Measurements from ENCODE around the gene SYK.

SYK gene

DNA sequence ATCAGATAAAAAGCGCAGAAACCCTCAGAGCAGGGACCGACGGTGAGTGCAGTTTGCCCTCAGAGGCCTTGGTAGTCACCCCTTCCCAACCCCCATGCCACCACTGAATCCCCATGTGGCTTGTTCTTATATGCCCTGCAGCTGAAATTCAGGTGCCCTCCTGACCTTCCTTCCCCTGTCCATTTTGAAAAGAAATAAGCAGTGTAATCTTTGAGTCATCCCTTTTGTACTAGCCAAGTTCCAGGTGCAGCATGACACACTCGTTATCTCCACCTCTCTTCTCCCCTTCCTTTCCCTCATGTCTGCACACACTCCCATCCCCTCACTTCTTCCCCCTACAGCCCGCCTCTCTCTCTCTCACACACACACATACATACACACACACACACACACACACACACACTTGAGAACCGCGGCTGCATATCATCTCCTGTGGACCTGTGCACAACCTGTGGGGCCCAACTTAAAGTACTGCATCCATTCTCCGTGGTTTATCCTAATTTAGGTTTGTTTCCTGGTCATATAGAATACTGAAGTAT lies 53.1 kb downstream of the SYK start:
- no peak for DNase-seq

DNA sequence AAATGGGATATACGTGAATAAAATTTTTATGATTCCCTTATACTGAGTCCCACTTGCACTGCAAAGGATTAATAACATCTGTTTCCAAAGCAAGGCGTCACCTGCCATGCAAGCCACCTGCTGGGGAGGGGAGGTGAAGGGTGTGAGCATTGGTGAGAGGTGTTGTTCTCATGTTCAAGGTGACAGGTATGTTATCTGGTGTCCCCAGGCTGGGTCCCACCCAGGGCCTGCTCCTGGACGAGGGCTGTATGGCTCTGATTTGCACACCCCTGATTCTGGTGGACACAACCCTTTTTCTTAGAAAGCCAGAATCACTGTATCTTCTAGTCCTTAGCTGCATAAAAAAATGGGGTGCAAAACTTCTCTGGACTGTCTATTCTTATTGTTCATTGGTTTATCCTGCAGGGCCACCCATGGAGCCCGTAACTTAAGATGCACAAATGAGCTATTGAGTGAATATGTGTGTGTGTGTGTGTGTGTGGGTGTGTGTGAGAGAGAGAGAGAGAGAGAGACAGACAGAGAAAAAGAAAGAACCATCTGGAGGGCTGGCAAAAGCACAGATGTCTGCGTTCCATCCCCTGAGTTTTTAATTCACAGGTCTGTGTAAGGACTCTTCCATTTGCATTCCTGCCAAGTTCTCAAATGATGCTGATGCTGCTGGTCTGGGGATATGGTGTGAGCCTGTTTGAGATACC lies 53.7 kb downstream of the SYK start:
- DNase-seq, result no peak

DNA sequence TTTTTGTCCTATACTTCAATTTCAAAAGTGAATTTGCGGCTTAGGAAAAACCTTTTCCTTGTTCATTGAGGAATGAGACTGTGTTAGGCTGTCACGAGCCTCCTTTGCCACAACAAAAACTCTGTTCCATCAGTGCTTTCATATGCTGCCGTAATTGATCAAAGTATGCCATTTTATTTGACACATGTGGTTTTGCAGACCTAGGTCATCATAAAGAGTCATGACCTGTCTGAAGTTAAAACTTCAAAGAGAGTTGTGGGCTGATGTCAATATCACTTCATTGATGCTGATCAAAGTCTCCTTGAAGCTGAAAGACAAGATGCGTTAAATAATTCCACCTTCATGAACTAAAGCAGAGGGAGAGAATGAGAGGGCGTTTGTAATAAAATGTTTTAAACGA lies 55.5 kb downstream of the SYK start:
- peak; percentile 4 for DNase-seq

DNA sequence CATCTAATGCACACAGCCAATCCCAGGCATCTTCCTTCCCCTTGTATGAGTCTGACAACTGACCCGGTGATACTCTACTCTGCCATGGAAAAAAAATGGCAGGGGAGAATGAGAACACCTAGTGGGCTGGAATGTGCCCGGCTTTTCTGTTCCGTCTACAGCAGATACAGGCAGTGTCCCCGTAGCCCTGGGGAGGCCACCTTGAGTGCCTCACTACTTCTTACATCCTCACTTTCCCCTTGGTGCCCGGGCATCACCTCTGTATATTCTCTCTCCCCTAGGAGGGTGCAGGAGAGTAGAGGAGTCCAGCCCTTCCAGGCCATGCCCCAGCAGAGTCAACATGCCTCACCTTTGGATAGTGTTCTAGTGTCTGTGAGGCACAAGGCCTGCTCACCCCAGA lies 56.2 kb downstream of the SYK start:
- no peak for DNase-seq

DNA sequence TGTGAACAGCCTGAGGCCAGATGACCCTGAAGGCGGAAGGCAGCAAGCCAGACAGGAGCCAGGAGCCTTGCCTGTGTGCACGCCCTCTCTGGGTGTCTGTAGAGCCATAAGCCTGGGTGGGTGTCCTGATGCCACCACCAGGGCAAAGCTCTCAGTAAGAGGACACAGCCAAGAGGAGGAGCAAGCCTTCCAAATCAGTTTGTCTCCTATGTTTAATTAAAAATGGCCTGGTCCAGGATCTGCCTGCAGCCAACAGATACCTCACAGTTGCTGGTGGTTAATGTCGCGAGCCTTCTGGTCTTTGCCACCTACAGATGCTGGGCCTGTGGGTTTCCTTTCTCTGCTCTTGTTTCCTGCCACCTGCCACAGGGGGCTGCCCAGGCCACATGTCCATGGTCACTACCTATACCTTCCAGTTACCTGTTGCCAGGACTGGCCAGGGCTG lies 56.9 kb downstream of the SYK start:
- no peak for DNase-seq

DNA sequence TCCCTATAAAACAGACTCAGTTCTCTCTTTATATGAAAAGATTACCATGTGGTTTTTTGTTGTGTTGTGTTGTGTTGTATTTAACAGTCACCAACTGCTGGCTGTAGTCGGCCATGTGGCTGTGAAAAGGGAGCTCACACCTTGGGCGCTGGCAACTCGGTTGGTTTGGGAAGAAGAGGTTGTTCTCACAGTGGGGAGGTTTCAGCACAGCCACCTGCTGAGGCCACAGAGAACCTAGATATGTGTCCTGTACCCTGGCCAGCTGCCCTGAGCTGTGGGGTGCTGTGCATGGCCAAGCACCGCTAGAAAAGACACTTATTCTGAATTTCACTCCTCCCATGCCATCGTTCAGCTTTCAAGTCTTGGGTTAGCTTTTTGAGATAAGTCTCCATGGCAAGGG lies 58.8 kb downstream of the SYK start:
- no peak for DNase-seq

DNA sequence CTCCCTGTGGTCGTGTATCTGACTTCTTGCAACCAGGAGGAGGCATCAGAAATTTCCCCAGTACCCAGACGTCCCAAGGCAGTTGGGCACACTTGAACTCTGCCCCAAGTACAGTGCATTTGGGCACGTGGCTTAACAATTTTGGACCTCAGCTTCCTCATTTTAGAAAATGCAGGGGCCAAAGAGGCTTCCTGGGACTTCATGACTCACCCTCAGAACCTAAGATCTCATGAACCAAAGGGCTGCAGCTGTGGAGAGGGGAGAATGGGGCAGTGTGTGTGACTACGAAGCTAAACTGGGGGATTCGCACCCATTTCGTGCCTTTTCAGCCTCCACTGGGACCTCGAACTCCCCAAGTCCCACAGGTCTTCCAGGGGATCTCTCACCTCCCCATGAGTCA lies 59.2 kb downstream of the SYK start:
- no peak for DNase-seq

DNA sequence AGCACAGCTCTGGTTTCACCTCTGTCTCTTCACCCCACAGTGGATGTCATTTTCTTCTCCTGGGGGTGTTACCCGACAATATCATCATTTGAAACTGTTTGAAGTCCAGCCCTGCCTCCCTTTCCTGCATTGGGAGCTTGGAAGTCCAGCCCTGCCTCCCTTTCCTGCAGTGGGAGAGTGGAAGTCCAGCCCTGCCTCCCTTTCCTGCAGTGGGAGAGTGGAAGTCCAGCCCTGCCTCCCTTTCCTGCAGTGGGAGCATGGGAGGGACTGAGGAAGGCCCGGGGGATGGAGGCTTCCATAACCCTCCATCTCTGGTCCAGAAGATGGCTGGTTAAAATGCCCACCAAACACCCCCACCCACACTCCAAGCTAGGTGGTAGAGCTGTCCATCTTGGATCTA lies 59.8 kb downstream of the SYK start:
- no peak for DNase-seq

DNA sequence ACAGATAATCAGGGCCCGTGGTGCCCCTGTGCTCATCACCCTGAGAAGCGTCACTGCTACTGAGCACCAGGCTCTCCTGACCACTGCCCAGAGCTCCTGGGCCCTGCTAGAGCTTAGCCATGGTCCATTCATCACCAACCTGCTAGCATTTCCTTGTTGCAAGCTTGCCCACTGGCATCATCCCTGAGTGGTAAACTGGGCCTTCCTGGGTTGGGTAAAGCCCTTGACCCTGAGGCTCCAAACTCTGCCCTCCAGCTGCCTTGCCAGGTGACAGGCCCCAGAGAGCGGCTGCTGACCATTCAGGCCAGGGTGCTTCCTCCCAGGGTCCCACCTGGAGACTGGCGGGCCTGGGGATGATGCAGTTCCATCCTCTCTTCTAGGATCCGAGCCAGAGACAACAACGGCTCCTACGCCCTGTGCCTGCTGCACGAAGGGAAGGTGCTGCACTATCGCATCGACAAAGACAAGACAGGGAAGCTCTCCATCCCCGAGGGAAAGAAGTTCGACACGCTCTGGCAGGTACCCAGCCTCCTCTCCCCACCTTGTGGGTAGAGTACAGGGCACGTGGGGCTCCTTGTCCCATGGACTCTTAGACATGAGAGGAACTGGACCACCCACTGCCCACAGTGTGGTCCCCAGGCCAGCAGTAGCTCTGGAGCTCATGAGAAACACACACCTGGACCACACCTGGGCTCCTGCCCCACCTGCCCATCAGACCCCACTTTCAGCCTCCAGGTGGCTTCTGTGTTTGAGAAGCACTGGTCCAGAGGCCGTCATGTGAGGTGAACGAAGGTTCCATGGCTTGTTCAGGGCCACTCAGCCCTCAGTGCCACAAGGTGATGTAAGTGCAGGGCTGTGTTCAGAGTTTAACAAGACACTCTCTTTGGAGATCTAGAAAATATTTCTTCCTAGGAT lies 60.5 kb downstream of the SYK start:
- DNase-seq, result no peak

DNA sequence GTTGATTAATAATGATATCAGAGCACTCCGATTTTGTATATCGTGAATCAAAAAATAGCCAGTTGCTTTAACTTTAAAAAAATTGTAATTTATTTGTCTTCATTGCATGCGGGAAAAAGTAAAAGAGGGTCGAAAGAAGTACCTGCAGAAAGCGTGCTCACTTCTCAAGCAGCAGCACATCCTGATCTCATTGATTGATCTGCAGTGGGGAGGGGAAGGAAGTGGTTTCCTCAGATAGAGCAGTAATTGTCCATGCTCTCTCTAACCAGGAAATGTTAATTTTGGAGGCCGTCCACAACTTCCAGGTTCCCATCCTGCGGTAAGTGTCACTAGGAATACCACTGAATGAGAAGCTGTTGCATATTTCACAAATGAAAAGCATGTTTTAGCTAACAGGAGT lies 63.2 kb downstream of the SYK start:
- DNase-seq, result no peak

DNA sequence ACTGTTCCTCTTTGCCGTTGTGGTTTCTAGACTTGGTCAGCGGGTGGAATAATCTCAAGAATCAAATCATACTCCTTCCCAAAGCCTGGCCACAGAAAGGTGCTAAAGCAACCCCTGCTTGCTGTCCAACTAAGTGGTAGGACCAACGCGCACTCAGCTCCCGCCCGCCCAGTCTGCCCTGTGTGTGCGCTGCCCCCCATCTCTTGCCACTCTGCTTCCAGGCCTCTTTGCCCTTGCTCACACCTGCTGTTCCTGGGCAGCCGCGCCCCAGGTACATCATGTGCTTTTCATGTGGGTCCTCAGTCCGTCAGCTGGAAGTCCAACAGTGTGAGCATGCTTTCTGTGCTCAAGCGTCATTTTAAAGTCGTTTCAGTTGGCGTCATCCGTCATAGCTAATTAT lies 65.5 kb downstream of the SYK start:
- no peak for DNase-seq

DNA sequence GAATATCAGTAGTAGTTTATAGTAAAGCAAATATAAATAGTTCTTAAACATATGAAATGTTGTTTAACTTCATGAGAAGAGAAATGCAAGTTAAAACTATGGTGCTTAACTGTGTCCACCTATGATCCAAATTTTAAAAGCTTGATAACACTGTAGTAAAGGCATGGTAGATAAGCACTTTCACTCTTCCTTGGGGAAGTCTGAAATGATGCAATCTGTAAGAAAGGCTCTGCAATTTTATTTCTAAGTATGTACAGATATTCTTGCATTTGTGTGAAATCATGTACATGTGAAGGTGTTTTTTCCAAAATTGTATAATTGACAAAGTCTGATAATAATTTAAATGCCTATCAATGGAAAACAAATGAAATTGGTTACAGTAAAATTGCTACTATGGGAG lies 66.9 kb downstream of the SYK start:
- DNase-seq, result no peak

DNA sequence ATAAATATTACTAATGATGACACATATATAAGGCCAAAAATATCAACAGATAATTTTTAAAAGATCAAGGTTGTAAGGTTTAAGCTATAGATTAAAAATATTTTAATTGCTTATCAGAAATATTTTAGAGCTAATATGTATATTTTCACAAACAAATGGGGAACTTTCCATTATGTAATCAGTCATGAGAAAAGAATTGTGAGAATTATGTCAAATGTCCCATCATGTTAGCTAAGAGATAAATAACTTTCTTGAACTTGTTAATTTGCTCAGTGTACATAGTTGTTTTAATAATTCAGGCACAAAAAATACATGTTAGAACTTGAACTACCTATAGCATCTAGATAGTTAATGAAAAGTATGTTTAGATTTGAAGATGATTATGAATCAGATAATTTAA lies 67.7 kb downstream of the SYK start:
- no peak for DNase-seq

DNA sequence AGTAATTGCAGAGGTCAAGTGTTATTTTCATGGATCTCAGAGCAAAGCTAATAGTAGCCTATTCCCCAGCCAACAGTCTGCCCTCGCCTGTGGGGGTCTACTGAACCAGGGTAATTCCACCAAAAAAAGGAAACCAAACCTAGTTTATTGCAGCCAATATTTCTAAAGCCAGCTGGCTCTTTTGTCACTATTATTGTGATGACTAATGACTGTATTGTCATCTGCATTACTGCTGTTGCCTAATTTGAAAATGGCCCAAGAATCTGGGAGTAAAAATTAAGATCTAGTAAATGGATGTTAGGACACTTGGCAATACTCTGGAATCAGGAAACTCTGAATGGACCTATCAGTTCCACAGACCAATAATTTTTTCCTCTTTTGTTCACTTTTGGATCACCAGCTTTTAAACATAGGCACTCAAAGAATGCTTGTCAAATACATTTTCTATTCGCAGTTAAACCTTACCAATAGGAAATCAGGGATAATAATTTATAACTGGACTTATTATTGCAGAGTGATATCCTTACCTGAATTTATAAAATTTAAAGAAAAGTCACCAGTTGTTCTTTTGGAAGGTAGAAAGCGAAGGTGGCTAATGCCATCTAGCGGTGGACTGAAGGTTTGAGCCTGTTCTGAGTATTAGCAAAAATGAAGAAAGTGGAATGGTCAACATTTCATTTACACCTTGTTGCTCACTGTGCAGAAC lies 69.2 kb downstream of the SYK start:
- peak; percentile 30 for DNase-seq

DNA sequence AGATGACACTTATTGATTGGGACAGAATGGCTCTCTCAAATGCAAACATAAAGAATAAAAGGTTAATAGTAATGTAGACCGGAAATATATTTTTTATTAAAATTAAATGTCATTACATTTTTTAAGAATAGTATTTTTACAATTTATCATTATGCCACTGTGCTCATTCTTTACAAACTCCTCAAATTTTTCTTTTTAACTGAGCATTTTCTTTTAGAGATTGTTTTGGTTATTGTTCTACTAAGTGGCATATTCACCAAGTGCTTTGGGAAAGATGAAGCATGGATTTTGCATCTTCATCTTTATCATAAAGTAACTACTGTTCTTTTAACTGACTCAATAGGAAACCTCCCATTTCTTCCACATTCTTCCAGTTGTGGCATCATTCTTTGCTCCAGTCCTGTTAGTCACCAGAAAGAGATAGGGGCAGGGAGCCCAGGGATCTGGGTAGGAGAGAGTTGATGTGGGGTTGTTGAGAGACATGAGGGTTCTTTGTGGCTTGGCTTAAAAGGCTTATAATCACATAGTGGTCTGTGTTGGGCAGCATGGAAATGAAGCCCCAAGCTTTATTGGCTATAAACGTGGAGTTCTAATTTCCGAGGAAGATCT lies 69.8 kb downstream of the SYK start:
- DNase-seq, result no peak

DNA sequence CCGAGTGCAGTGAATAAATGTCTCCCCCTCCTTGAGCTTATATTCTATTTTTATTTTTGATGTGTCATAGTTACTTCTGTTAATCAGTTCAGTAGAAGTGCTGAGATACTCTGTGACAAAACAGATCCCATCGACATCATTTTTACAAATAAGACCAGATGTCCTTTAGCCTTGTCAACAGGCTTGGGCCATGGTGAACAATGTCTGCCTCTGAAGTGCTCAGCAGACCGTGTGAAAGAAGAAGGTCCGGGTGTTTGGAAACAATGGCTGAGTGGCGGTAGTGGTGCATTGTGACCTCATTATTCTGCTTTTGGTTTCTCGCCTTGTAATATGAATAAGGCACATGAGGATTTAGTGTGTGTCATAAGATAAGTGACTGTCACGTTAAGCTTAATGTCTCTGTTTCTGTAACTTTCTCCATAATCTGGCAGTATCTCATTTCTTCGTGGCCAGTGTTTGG lies 71.2 kb downstream of the SYK start:
- no peak for DNase-seq

DNA sequence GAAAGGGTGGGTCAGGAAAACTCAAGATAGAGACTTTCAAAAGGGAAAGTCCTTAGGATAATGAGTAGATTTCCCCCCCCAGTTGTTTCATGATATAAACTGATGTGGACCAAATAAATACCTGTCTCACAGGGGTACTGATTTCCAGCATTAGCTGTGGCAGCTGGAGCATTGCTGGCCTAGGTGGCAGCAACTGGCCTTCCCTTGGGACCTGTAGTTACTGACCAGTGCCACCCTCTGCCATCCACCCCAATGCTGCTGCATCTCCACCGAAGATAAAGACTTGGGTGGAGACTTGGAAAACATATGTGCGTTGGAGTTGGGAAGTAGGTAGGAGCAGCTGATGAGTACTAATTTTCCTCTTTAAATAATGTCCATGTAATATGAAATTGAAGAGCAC lies 71.8 kb downstream of the SYK start:
- DNase-seq, result no peak

DNA sequence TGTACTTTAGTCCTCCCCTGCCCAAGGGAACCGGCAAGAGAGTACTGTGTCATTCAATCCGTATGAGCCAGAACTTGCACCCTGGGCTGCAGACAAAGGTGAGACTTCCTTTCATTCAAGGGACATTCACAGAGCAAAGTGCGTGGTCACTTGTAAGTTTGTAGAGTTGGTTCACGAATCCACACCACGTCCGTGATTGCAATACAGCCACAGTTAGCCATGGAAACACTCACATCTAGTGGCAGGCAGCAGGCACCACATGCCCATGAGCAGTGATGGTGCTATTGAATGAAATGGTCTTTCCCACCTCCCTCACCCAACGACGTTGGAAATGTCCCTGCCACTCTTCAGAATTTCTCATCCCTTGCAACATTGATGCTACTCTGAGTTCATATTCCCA lies 72.6 kb downstream of the SYK start:
- DNase-seq, result no peak

DNA sequence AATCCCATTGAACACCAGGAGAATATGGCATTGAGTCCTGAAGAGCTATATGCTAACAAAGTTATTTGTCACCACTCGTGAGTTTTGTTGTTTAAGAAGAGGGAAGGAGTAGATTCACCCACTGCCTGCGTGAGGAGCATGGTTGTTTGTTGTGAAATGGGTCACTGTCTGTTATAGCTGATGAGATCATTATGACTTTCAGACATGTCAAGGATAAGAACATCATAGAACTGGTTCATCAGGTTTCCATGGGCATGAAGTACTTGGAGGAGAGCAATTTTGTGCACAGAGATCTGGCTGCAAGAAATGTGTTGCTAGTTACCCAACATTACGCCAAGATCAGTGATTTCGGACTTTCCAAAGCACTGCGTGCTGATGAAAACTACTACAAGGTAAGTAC lies 76.9 kb downstream of the SYK start:
- DNase-seq, result no peak

DNA sequence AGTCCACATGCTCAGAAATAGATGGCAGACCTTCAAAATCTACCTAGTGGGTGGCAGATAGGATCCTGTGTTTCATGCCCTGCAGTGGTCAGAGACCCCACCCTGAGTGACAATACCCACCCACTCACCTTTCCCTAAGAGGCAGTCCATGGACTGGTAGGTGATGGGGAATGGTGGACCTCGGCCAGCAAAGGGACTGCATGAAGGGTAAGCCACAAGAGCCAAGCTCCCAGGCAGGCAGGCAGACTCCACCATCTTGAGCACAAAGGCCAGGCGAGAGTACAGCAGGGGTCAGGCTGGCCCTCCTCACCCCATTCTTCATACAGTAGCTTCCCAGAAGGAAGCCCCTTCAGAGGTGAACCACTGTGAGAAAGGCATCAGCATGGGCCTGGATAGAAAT lies 78.4 kb downstream of the SYK start:
- no peak for DNase-seq

DNA sequence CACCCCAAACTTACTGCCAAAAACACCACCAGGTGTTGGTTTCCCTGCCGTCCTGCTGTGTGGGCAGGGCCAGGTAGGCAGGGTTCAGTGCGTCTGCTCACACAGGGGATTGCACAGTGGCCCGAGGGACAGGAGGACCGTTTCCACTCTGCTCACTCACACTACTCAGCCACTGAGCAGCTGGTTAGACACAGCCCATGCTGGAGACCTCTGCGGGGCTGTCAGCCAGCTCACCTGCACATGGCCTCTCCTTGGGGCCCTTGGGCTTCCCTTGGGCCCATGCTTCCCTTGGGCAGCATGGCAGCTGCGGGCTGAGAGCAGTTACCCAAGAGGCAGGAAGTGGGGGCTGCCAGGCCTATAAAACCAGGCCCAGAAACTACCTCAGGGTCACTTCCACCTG lies 79.0 kb downstream of the SYK start:
- no peak for DNase-seq

DNA sequence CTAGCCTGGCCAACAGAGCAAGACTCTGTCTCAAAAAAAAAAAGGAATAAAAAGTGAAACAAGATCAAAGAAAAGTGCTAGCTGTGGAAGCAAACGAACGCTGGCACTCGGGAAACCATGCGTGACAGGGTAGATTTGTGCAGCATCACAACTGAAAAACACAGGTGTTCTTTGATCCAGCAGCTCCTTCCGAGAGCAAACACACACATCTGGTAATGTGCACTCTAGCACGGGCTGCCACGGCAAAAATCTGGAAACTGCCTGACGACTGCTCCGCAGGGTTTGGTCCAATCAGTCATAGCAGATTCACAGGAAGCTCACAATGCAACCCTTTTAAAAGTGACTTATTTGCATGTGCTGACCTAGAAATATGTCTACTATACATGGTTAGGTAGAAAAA lies 80.0 kb downstream of the SYK start:
- no peak for DNase-seq

All from central memory CD4-positive, alpha-beta T cell (primary cell).